CD4-positive, alpha-beta T cell treated with Interleukin-21 for 1 hour (primary cell): ENCODE measurements around the gene CA12.
A peak's percentile ranks its signal among the peaks of the same experiment; 100 is the strongest.

Experiments
- DNase-seq: peaks from one replicate; pipeline ENCODE4 v3.0.0-alpha.2; 2020

The CA12 gene

GRCh38 chr15:63299943-63300575 lies 81.6 kb downstream of the CA12 start:
- no peak for DNase-seq

GRCh38 chr15:63296195-63296594 lies 85.5 kb downstream of the CA12 start:
- DNase-seq, result peak; percentile 6

GRCh38 chr15:63295341-63295740 lies 86.3 kb downstream of the CA12 start:
- DNase-seq, result no peak

- DNase-seq, result no peak
Measured at GRCh38 chr15:63294359-63294758, 87.3 kb downstream of the CA12 start.

- no peak for DNase-seq
Measured at GRCh38 chr15:63292771-63293170, 88.9 kb downstream of the CA12 start.

GRCh38 chr15:63292241-63292640 lies 89.4 kb downstream of the CA12 start:
- DNase-seq, result no peak

GRCh38 chr15:63291507-63291906 lies 90.1 kb downstream of the CA12 start:
- DNase-seq, result no peak

- DNase-seq, result peak; percentile 67
Measured at GRCh38 chr15:63288778-63289378, 92.8 kb downstream of the CA12 start.

GRCh38 chr15:63288342-63288741 lies 93.3 kb downstream of the CA12 start:
- no peak for DNase-seq

GRCh38 chr15:63287109-63287508 lies 94.5 kb downstream of the CA12 start:
- no peak for DNase-seq

GRCh38 chr15:63284335-63284734 lies 97.3 kb downstream of the CA12 start:
- DNase-seq, result no peak

GRCh38 chr15:63283126-63283525 lies 98.5 kb downstream of the CA12 start:
- DNase-seq, result no peak

- DNase-seq, result no peak
Measured at GRCh38 chr15:63277893-63278456, 103.7 kb downstream of the CA12 start.

- peak; percentile 88 for DNase-seq
Measured at GRCh38 chr15:63277038-63277892, 104.4 kb downstream of the CA12 start, which contains the start of gene APH1B. TSS of gene APH1B (plus strand) at chr15:63277605. CDS start at chr15:63277624, 19 bp downstream.

- no peak for DNase-seq
Measured at GRCh38 chr15:63276342-63277037, 105.2 kb downstream of the CA12 start.

GRCh38 chr15:63274427-63274826 lies 107.2 kb downstream of the CA12 start:
- DNase-seq, result peak; percentile 13
